Stimulated activated CD4-positive, alpha-beta T cell treated with anti-CD3 and anti-CD28 coated beads, Interleukin-15, amount 100 ng/mL, for 1 hour (primary cell): ENCODE measurements around the gene GASK1A.
"Not testable (repeated sequence)": the region's sequence is repeated elsewhere in the genome, so short reads cannot be mapped to it uniquely, and the experiment has no call there.

Source experiments
- DNase-seq, 2 donors: peaks; one replicate each; pipeline ENCODE4 v3.0.0-alpha.2; 2020; ENCODE audit warnings: low read depth in 1 of 2, low spot score in 1 of 2

Gene GASK1A

DNA sequence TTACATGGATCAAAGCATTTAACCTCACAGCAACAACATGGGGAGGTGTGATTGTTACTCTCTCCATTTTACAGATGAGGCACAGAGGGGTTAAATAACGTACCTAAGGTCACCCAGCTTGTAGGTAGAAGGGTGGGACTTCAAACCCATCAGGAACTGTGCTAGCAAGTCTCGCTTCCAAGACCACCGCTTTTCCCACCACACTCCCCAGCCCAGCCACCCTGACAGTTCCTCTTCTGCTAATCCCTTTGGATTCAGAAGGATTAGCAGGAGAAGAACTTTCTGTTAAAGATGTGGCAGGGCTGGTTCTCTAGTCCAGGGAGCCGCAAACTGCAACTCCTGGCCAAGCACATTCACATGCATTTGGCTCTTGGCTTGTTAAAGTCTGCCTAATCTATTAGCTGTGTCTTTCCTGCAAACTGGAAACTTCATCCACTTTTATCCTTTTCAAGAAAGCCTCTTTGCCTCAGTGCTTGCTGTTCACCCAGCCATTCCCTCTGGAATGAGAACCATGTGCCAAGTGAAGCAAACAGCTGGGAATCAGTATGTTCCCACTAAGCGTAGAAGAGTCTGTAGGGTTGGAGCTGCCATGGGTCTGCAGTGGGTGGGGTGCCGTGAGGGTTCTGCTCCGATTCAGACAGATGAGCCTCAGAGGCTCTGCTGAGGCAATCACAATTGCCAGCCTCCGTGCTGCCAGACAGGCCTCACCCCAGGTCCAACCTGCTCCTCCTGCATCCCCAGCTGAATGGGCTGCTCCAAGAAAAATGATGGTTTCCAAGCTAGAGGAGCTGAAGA is 82.2 kb downstream of the GASK1A start:
- DNase-seq: no peak

DNA sequence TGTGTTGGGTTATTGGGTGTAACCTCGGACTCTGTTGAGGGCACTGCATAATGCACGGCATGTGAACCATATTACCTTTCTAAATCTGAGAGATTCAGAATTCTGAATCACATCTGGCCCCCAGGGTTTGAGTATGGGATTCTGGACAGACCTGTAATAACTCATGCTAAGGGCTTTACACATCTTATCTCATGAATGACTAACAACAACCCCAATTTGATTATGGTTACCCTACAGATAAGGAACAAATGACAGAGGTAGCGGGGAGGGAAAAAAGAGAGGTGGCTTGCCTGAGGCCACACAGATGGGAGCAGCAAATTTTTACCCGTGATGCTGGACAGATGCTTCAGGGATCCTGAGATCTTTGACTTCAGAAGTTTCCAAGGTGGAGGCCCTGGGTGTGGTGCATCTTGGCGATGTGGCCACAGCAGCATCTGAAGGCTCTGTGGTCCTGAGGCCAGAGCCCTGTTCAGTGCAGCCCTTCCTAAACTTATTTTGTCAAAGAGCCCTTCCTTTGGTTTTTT is 83.0 kb downstream of the GASK1A start:
- DNase-seq: no peak

DNA sequence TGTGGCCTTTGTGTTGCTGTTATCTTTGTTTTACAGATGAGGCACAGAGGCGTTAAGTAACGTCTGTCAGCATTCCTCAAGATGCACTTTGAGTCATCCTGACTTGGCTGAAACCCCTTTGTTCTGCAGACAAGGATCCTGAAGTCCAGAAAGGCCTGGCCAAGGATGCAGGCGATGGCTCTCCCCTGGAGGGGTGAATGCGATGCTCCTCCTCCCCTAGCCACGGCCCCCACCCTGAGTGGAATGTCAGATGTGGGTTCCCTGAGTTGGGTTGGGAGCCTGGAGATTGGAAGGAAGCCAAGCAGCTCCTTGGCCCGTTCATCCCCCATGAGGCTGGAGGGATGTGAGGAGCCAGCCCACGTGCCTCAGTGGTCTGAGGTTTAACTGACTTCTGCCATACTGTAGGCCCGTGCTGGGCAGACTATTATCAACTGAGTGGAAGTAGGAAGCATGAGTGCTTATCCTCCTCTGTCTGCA is 83.5 kb downstream of the GASK1A start:
- DNase-seq: no peak

DNA sequence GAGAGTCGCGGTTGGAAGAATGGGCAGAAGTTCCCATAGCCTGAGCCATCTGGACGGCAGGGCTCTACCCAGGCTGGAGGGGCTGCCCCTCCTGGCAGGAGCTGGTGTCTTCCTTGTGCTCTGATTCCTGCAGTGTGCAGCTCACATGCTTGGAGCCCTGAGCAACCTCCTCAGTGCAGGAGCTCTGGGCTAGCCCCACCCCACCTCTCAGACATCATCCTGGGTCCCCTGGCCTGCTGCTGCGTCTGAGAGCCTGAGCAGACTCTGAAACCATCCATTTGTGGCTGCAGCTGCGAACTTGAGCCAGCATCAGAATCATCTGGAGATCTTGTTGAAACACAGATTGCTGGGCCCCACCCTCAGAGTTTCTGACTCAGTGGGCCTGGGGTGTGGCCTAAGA is 84.0 kb downstream of the GASK1A start:
- no peak for DNase-seq

DNA sequence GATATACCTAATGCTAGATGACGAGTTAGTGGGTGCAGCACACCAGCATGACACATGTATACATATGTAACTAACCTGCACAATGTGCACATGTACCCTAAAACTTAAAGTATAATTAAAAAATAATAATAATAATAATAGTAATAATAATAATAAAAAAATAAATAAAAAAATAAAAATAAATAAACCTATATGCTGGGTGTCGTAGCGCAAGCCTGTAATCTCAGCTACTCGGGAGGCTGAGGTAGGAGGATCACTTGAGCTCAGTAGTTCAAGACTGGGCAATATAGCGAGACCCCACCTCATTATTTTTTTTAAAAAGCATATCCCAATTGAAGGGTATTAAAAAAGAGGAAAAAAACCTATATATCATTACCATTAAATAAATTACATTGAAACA is 91.6 kb downstream of the GASK1A start:
- not testable (repeated sequence) for DNase-seq

DNA sequence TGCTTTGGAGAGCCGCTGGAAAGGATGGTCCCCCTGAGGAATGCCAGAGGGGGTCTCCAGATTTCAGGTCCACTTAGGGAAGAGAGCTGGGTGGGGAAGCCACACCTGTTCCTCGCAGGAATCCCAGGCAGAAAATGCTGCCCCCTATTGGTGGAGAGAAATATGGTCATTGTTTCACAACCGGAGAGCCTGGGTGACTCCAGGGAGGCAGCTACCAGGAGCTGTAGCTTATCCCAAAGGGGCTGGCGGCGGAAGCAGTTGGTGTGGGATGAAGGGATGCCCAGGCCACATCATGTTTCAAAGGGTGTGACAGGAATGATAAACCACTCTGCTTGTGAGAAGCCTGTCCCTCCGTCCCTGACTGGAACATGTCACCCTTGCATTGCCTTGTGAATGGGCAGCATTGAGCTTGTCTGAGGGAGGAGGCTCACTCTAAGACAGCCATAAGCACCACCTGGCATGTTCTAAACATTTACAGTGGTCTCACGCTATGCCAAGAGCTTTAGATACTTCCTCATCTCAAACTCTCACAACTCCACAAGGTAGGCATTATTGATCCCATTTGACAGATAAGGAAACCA is 92.3 kb downstream of the GASK1A start:
- DNase-seq: no peak

DNA sequence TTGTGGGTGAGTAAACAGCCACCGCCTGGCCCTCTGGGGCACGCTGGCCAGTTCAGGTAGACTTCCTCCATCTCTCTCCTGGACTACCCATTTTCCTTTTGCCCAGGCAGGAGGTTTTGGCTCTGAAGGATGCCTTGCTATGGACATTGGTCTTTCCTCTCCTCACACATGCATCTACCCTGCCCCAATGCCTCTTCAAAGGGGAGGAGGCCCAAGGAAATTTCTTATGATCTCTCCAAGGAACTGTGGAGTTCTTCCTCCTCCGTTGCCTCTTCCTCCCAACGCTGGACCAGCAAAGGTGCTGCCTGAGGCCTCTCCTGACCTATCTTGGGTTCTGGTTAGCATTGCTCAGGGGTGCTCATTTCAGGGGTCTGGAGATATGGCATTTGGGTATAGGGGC is 93.2 kb downstream of the GASK1A start:
- no peak for DNase-seq

DNA sequence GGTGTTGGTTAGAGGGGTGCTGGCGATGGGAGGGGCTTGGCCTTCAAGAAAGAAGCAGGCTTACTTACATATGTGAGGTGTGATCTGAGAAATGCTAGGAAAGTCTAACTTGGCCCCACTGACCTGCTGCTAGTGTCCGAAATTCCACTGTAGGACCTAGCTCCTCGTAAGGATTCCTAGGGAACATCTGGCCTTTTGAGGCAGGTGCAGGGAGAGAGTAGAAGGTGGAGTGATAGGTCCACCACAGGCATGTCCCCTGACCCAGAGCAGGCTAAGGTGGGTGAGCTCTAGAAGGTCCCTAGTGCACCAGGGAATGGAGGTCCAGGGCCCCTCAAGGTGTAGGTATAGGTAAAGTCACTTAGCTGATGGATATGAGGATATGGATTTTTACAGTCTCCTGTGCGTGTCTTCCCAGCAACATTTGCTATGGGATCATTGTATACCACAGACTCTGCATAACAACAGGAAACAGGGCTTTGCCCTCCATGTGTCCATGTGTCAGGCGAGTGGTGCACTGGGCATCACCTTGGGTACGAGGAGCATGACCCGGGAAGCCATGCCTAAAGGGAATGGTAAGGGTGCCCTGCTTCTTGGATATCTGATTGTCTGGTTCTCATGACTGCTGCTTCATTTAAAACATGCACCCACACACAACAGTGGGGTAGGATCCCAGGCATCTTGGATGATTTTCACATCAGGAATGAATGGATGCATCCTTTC is 94.2 kb downstream of the GASK1A start:
- no peak for DNase-seq

DNA sequence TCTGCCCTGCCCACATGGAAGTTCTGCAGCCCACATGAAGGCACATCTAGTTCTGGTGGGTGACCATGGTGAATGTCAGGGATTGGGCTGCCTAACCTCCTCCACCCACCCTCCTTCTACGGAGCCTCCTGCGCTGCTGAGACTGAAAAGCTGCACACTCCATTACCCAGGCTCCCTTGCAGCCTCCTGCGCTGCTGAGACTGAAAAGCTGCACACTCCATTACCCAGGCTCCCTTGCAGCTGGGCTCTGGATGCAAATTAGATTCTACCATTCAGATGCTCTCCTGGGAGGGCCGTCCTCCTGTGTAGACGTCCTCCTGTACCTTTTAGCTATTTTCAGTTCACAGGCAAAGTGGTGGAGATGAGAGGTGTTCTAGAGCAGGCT is 94.7 kb downstream of the GASK1A start:
- DNase-seq: no peak

DNA sequence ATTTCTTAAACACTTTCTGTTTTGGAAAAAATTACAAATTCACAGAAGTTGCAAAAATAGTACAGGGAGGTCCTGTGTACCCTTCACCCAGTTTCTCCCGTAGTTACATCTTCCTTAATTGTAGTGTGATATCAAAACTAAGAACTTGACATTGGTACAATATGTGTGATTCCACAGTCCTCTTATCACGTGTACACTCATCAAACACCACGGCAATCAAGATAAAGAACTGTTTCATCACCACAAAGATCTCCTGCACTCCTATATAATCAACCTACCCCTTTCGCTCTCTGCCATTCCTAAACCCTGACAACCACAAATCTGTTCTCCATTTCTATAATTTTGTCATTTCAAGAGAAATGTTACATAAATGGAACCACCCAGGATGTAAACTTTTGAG is 95.4 kb downstream of the GASK1A start:
- DNase-seq: no peak

DNA sequence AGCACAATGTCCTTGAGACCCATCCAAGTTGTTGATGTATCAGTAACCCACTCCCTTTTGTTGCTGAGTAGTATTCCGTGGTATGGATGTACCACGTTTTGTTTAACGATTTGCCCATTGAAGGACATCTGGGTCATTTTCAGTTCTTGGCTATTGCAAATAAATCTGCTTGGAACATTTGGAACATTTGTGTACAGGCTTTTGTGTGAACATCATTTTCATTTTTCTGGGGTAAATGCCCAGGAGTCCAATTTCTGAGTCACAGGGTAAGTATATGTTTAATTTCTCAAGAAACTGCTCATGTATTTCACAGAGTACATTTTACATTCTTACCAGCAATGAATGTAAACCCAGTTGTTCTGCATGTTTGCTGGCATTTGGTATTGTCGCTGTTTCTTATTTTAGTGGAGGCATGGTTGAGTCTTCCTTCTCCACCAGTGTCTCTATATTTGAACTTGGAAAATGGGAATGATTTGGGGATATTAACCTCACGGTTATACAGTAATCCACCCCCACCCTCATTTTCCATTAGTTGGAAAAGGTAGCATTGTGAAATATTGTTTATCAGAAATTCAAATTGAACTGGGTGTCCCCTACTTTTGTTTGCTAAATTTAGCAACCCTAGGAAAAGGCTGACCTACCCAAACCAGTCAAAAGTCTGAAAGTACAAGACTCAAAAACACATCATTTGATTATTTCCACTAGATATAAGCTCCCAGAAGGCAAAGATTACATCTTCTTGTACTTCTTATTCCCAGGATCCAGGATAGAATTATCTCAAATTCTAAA is 96.0 kb downstream of the GASK1A start:
- DNase-seq: no peak

DNA sequence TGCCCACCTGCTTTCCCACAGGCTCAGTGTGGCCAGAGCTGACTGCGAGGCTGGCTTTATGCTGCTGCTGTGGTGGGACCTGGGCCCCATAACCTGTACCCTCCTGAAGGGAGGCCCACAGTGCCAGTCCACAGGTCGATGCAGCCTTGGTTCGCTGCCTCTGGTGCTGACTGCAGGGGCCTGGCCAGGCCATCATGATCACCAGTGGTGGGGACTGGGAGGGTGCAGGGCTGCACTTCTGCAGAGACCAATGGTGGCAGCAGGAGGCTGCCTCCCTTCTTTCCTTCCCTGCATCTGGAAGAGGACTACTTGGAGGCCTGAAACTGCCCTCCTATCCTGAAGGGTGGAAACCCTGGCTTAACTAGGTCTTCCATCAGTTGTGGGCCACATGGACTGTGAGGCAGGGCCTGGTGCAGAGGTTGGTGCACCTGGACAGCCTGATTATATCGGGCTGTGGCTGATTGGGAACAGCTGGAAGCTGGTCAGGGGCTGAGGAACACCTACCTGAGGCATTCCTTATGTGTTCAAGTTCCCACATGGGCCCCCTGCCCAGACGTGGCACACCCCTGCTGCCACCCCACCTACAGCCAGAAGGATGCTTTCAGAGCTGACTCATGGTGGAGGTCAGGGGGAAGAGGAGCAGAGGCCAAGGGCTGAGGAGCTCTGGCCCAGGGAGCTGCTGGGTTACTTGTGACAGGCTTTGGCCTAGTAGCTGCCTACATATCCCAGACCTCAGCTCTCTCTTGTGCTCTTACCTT is 97.0 kb downstream of the GASK1A start:
- no peak for DNase-seq

DNA sequence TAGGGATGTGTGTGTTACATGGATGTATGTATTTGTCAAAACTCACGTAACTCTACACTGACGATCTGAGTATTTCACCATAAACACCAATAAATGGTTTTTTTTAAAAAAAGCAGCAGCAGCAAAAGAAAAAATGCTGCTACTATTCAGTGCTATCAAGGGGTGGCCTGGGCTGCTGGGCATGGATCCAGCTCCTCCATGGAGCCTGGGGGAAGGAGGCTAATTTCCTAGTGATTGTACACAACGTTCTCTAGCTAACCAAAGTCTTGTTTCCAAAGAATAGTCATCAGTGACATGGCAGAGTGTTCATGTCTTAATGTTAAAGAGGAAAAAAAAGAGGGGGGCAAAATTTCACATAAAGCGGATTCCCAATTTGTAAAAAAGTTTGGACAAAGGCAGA is 97.7 kb downstream of the GASK1A start:
- DNase-seq: no peak

DNA sequence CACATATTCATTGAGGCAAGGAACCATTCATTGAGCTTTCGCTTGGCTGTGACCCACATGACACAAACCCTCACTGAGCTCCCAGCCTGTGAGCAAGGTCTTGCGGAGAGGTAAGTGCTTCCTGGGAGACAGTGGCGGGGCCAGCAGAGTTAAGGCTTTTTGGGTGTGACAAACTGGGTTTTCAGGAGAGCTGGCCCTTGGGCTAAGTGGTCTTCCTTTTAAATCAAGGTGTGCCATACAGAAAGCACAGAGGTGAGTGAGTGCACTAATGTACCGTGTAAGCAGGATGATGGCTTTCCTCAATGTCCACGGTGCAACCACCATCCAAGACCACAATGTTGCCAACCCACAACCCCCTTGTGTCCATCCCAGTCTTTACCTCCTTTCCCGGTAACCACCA is 98.2 kb downstream of the GASK1A start:
- DNase-seq: no peak

DNA sequence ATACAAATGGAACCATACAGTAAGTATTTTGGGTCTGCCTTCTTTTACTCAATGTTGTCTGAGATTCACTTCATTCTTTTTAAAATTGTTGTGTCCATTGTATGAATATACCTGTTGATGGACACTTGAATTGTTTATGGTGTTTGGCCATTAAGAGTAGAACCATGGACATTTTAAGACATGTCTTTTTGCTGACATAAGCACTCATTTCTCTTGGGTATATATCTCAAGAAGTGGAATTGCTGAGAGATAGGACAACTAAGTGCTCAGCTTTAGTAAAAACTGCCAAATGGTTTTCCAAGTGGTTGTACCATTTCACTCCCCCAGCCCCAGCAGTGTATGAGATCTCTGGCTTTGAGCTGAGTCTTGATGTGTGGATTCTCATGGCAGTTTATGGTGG is 98.6 kb downstream of the GASK1A start:
- no peak for DNase-seq

DNA sequence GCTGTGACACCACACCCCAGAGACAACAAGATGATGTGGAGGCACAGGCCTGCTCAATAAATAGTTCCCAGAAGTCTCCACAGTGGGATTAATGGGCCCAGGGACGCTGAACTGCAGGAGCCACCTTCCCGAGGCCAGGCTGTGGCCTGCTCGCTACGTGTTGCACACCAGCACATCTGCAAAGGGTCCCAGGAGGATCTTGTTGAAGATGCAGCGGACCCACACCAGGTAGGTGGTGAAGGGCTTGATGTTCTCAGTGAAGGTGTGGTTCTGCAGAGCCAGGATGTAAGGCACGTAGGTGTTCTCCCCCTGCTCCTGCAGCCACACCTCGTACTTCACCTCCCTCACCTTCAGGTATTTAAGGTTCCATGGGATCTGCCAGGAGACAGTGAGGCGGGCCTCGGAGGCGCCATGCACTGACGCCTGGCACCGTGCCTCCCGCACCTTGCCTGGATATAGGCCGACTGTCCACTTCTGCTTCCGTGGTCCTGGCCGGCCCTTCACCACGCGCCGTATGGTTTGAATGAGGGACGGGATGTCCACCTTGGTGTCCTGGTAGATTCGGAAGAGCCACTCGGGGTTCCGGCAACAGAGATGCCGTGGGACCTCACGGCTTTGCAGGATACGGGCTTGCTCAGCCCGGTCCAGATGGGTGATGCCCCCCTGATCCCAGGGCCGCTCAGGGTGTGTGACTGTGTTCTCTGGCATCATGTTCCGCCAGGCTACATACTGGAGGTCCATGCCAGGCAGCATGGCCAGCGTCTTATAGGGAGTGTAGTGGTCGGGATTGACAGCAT is 100.6 kb downstream of the GASK1A start:
- no peak for DNase-seq

DNA sequence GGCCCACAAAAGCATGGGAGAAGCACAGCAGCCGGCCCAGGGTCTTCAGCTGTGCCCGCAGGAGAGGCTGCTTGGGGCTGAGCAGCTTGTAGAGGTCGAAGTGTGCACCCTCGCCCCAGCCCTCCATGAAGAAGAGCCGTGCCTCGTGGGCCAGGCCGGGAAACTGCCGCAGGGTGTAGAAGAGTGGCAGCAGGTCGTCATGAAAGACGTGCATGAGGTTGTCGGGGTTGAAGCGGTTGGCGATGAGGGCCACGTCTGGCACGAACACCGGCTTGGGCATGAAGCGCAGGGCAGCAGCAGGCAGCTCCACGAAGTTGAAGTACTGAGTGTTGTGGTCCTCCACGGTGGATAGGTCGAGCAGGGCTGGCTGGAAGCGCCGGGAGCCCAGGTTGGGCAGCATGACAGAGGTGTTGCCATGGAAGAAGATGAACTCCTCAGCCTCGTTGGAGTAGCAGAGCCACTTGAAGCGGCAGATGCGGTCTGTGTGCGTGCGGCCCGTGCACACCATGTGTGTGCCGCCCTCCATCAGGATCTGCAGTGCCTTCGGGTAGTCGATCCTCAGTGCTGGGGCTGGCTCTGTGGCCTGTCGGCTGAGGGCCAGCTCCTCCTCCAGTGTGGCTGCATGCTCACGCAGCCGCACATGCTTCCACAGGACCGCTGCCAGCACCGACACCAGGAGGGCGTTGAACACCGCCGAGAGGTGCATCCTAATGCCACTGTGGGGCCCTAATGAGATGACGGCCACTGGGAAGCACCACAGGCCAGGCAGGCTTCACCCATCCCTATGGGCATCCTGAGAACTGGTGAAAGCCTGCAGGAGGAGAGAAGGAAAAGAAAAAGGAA is 101.8 kb downstream of the GASK1A start:
- no peak for DNase-seq

DNA sequence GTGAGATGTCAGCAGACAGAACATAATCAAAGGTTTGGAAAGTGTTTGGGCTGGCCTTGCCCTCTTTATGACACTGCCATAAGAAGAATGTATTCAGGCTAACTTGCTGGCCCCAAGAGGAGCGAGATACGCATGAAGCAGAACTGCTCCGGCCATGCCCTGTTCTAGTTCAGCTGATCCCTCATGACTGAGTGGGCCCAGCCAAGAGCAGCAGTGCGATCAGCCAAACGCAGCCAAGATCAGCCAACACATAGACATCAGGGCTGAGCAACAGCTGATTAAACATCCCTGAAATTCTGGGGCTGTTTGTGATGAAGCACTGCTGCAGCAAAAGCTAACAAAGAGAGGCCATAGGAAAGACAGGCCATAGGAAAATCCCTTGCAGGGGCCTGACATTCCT is 102.7 kb downstream of the GASK1A start:
- no peak for DNase-seq

DNA sequence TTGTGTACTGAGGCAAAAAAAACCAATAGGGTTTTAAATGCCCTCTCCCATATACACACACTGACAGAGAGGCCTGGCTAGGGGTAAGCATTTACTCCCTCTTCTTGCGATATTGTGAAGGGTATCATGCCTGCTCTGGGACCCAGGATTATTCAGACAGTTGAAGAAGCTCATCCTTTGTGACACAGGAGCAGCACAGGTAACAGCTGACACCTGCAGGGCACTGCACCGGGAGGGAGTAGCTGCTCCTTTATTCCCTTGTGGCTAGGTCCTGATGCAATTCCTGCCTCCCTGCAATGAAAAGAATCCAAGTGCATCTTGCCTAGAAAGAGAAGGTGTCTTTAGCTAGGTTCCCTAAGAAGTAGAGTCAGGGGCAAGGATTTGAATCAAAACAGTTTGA is 103.3 kb downstream of the GASK1A start:
- no peak for DNase-seq
